Middle frontal gyrus (tissue), 1 donor: Measurements from ENCODE around the gene PCDHB8.
"Not testable (repeated sequence)": the region's sequence is repeated elsewhere in the genome, so short reads cannot be mapped to it uniquely, and the experiment has no call there.

Source experiments
- DNase-seq: peaks from one replicate; pipeline ENCODE4 v3.0.0-alpha.2; 2015; ENCODE audit warnings: low spot score; ENCODE audit errors: extremely low spot score

PCDHB8 gene

GRCh38 chr5:141225421-141225820 lies 47.8 kb downstream of the PCDHB8 start:
- not testable (repeated sequence) for DNase-seq
